ENCODE measurements around the gene SSMEM1.
"Not testable (repeated sequence)": the region's sequence is repeated elsewhere in the genome, so short reads cannot be mapped to it uniquely, and the experiment has no call there.

The SSMEM1 gene, protein sequence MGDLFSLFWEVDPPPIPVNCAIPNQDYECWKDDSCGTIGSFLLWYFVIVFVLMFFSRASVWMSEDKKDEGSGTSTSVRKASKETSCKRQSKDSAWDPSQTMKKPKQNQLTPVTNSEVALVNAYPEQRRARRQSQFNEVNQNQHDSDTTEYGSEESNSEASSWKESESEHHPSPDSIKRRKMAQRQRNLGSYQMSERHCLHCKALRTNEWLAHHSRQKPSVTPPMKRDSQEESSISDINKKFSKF

DNA sequence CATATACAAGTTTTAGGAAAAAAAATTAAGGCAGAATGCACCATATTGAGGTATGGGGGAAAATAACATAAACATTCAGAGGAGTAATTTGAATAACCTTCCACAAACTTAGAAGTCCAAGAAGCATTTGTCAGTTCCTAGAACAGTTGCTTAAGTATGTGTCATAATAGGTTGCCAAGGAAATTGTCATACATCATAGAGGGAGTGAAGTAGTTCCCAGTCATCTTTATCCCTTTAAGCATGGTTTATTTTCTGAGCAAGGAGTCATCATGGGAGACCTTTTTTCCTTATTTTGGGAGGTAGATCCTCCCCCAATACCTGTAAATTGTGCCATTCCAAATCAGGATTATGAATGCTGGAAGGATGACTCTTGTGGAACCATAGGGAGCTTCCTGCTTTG lies at the start of gene SSMEM1:
TSS of gene SSMEM1 (plus strand) at position 219 of the 400 bp plus-strand sequence. CDS start at position 270, 51 bp downstream.
- DNase-seq, result no peak

DNA sequence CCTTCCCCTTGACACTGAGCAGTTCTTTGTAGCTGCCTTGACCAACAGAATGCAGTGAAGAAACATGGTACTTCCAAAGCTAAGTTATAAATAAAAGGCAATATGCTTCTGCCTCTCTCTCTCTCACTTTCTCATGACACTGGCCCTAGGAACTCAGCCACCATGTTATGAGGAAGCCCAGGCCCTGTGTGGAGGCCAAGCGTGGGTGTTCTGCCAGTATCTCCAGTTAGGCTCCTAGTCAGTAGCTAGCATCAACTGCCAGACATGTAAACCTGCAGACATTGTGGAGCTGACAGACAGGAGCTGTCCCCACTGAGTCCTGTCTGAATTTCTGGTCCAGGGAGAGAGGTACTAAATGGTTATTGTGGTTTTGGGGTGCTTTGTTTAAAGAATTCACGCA lies 47.6 kb upstream of the SSMEM1 start:
- DNase-seq, result no peak

DNA sequence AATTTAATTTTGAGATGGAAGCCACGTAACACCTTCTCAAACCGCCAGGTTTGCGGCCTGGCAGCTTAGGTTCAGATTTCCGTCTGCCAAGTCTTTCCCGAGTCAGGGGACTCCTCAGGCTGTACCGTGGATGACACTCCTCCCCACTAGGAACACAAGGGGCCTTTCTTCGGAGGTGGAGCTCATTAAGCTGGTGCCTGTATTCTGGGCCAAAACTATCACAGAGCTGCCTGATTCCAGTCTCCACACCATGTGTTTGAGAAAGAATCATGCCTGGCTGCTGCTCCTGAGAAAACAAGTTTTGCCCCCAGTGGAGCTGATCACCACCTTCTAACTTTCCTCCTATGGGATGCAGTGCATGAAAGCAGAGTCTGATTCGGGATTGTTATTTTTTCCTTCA lies 47.2 kb upstream of the SSMEM1 start:
- DNase-seq, result no peak

DNA sequence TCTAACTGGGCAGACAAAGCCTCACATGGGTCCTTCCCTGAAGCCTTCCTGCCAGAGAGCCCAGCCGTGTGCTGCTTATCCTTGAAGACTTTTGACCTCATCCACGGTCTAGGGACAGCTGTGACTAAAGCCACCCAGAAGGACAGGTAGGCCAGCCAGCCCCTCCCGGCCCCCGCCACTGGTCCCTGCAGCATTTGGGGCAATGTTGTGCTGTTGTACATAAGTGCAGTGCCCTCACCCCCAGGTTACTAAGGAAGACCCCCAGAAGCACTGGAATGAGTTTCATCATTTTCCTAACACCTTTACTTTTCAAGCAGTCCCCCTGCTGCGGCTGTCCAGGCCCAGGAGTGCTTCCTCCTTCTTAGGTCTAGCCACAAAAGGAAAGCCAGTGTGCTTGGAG lies 45.5 kb upstream of the SSMEM1 start:
- DNase-seq, result no peak

DNA sequence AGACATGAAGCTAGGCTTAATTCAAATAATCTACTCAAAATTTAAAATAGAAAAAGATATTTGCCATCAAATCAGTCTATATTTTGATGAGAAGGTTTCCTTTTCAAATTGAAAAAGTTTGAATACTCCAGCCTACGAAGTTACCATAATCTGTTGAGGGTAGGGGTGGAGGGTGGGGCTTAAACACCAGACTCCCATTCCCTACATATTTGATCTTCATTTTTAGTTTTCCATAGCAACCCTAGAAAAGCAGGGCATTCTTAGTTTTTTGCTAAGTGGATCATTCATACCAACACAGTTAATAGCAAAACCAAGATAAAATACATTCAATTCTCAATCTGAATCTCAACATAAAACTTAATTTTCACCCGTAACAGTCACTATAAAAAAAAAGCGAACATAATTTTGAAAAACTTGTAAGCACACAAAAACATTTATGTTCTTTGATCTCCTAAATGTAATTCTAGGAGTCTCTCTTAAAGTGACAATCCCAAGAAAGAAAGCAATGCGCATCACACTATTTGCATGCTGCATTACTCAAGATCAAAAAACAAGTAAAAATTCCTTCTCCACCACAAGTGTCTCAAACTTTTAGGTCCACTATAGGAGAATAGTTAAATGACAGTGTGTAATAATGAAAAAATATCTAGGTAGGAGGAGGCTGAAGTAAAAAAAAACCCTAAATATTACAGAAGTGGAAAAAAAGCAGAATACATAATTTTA lies 33.3 kb upstream of the SSMEM1 start:
- DNase-seq, result no peak

DNA sequence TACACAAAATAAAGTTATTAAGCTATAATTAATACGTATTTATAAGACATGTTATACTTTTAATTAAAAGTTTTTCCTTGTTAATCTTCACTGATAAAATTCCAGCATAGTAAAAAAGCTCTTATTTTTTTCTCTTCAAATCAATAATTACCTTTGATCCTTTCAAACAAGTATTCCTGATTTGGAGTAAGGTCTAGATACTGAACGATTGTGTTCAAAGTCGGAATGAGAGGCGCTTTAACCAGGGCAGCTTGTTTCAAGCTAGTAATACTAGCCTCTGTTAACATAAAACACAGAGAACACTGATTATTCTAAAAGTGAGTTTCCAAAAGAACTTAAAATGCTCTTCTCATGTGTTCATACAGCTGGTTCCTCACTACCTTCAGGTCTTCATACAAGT lies 29.4 kb upstream of the SSMEM1 start:
- DNase-seq, result no peak

DNA sequence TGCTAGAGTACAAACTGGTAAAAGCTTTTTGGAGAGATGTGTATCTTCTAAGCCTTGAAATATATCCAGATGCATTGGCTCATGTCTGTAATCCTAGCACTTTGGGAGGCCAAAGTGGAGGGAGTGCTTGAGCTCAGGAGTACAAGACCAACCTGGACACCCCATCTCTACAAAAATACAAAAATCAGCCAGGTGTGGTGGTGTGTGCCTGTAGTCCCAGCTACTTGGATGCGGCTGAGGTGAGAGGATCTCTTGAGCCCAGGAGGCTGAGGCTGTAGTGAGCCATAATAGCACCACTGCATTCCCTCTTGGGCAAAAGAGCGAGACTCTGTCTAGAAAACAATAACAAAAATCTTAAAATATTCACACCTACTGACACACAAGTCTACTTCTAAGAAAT lies 28.0 kb upstream of the SSMEM1 start:
- no peak for DNase-seq

DNA sequence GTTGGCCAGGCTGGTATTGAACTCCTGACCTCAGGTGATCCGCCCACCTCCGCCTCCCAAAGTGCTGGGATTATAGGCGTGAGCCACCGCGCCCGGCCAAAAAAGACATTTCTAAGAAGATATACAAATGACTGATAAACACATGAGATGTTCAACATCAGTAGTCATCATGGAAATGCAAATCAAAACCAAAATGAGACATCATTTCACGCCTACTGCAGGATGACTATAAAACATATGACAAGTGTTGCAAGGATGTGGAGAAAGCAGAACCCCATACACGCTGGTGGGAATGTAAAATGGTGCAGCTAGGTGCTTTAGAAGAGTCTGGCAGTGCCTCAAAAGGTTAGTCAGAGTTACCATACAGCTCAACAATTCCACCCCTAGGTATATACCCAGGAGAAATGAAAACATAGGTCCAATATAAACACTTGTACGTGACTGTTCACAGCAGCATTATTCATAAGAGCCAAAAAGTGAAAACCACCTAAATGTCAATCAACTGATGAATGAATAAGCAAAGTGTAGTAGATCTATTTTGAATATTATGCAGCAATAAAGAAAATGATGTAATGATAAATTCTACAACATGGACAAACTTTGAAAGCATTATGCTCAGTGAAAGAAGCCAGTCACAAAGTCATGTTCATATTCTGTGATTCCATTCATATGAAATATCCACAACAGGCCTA lies 26.9 kb upstream of the SSMEM1 start:
- no peak for DNase-seq

DNA sequence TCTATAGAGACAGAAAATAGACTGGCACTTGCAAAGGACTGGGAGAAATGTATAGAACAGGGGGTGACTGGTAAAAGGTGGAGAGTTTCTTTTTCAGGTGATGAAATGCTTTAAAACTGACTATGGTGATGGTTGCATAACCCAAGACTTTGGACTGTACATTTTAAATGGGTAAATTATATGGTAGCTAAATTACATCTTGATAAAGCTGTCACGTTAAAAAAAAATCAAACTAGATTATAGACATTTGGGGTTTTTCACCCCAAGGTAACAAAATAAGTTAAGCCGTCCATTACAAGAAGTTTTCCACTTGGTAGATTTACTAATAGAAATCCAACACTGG lies 26.4 kb upstream of the SSMEM1 start:
- no peak for DNase-seq

DNA sequence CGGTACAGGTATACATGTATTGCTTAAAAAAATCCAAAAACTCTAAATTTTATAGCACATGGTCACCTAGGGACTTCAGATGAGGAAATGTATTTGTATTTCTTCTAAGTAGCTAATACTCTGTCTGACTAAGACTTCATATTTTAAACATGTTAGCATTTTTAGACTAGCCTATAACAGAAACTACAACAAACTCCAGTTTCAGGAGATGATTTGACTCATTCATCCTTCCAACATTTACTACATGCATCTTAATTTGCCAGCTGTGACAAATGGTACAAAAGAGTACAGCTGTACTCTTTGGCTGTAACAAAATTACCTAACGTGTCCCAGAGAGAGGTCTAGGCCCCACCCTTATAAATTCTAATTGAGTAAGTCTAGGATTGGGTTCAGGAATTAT lies 24.7 kb upstream of the SSMEM1 start:
- no peak for DNase-seq

DNA sequence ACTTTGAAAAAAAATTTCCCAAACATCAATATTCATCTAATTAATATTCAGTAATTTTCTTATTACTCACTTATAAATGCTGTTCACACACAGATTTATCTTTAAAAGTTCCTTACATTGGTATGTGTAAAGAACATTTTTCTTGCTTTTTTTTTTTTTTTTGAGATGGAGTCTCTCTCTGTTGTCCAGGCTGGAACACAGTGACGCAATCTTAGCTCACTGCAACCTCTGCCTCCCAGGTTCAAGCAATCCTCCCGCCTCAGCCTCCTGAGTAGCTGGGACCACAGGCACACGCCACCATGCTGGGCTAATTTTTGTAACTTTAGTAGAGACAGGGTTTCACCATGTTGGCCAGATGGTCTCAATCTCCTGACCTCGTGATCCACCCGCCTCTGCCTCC lies 23.3 kb upstream of the SSMEM1 start:
- DNase-seq, result not testable (repeated sequence)

DNA sequence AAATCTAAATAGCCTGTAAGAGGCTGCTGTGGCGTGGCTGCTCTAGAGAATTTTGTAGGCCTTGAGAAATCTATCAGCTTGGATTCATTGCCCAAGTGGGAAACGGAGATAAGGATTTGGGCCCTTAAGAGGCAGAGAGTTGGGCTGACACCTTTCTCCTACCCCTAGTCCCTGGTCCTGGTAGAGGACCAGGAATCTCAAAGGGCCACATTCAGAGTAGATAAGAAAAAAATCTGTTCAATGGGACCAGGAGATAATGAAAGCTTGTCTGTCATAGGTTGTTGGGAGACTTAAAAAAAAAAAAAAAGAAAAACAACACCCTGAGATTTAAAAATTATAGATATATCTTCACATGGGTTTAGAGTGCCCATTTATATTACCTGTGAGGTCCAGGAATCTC lies 20.3 kb upstream of the SSMEM1 start:
- no peak for DNase-seq

DNA sequence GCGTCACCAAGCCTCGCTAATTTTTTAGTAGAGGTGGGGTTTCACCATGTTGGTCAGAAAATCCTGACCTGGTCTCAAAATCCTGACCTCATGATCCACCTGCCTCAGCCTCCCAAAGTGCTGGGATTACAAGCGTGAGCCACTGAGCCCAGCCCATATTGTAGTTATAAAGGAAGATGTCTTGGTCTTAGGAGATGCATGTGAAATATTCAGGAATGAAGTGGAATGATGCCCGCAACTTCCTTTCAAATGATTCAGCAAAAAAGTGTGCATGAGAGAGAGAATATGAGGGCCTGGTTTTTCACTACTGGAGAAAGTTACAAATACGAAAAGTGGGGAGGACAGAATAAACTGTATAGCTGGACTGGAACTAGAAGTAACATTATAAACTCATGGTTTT lies 18.3 kb upstream of the SSMEM1 start:
- no peak for DNase-seq

DNA sequence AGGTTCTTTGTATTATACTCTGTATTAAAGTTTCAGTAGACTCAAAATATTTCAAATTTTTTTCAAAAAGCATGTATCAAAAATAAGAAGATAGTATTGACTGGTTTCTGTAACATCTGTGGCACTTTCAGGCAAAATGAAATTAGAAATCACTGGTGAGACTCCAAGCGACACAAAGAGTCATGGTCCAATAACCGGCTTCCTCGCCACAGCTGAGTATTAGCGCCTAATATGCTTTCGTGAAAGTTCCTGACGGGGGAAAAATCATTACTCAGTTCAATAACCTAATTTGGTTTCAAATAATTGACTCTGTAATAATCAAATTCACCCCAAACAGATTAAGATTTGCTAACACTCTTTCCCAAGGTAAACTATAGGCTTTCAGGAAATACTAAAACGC lies 15.9 kb upstream of the SSMEM1 start:
- DNase-seq, result no peak

DNA sequence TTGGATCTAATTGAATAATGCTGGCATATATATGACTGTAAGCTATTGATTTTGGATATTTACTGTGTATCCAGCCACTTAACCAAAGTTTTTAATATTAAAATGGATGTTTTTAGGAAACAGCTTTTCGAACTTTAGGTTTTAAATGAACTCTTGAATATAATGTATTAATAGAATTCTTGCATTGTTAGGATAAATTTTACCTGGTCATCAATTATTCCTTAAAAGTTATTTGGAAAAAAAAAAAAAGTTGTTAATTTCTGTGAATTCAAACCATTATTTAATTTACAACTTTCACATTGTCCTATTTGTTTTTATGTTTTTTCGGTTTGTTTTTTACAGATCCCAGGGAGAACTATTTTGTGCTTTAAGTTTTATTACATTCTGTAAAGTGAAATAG lies 12.3 kb upstream of the SSMEM1 start:
- DNase-seq, result no peak

DNA sequence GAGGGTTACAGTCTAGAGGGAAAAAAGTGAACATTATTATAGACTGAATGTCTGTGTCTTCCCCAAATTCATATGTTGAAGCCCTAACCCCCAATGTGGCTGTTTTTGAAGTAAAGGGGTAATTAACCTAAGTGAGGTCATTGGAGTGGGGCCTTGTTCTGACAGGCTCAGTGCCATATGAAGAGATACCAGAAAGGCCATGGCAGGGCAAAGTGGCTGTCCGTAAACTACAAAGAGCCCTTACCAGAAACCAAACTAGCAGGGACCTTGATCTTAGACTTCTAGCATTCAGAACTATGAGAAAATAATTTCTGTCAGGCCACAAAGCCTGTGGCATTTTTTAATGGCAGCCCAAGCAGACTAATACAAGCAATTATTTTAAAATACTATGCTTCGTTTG lies 11.2 kb upstream of the SSMEM1 start:
- no peak for DNase-seq

DNA sequence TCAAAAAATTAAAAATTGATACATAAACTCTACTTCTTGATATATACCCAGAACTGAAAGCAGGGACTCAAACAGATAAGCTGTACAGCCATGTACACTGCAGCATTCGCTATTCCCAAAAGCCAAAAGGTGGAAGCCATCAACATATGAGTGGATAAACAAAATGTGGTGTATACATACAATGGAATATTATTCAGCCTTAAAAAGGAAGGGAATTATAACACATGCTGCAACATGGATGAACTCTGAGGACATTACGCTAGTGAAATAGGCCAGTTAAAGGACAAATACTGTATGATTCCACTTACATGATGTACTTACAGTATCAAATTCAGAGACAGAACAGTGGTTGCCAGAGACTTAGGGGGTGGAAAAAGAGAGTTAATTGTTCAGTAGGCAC lies 10.6 kb upstream of the SSMEM1 start:
- no peak for DNase-seq

DNA sequence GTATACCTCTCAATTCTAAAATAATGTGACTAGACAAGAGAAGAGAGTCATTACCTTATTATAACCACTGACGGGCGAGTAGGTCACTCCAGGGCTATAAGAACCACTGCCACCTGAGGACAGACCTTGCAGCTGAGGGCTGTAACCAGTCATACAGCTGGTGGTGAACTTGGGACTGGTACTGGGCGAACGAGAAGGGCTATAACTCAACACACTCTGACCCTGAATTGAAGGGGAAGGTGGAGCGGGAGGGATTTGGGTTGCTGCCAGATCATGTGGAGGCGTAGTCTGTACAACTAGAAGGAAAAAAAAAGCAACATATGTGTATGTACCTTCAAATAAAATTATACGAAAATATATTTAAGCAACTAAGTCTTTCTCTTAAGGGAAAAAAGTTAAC lies 5.9 kb upstream of the SSMEM1 start:
- DNase-seq, result no peak

DNA sequence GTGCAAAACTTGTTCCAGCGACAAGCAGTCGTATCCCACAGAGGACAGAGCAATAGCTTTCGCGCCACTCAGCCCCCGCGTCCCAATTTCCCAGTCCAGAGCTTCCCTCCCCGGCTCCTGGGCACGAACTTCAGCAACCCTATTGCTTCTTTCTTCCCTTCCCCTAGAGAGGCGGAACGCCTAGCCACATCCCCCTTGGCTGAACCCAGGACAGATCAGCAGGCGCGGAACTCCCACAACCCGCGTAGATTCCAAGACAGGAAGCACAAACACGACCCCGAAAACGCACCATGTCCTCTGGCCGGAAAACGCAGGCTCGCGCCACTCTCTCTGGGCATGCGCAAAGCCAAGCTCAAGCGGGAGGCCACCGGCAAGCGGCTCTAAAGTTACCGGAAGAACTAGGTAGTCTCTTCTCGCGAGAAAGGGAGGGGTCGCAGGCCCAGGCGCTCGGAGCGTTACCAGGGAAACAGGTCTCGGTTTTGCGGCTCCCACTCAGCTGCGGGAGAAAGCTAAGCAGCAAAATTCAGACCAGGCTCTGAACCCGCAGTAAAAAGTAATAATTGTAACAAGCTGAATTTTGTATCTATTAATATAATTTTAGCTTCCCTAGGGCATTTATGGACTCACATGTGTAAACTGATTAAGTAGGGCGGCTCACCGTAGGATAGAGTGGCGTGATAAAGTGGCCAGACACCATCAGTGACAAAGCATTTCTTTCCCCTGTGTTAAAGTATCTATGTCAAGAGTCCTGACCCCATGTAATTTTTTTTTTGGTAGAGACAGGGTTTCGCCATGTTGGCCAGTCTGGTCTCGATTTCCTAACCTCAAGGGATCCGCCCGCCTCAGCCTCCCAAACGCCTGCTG lies 2.3 kb upstream of the SSMEM1 start, which contains the start of gene TMEM209:
TSS of gene TMEM209 (minus strand) at position 323 of the 864 bp plus-strand sequence. CDS start at position 292, 31 bp downstream.
- peak; percentile 96 for DNase-seq

DNA sequence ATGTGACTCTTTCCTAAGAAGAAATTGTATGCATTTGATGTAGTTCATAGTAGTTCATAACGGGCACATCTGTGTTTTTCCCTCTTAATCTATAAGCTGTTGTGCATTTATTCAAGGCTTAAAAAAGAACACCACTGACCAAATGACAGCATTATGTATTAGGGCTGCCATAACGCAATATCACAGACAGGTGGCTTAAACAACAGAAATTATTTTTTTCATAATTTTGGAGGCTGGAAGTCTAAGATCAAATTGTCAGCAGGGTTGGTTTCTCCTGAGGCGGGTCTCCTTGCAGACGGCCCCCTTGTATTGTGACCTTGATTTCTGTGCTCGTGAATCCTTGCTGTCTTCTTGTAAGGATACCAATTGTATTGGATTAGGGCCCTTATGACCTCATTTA lies 627 bp upstream of the SSMEM1 start:
- DNase-seq, result no peak

DNA sequence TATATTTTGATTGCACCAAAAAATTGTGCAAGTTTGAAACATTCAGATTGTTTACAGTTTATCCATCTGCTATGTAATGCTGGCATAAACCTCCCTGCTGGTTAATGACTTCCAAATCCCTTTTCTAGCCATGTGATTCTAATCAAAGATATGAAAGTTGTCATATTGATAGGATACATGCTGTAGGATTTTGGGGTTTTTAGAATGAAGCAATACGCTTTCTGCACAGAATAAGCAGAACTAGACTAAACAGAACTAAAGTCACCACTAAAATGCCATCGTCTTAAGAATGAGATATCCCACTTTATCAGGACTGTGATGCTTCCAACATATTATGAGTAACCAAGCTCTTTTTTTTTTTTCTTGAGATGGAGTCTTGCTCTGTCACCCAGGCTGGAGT lies 856 bp downstream of the SSMEM1 start:
- no peak for DNase-seq

DNA sequence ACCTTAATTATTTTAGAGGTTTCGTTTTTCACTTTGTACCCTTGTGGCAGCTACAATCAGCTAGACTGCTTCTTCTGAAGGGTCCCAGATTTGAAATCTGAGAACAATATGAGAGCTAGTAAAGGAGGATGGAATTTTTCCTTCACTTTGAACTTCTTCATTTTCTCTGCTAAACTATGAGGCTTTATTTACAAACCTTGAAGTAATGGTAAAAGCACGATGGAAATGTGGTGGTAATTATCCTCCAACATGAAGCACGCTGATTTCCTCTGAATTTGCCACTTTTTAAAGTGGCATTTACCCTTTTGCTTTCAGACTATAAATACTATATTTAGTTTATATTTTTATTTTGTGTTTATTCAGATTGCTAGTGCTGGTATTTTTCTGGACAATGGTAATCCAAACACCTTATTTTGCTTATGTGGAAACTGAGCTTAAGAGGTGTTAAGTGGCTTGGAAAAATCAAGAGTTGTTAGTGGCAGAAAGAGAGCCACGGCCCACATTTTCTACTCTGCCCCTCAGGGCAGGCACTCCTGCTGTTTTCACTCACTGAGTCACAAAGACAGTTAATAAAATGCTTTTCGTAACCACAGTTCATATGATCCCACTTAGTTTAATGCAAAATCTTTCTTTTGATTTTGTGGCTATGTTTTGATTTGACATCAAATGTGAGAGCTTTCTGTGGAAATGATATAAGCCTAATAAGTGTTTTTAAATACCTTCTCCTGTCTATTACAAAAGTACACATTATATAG lies 2.7 kb downstream of the SSMEM1 start:
- no peak for DNase-seq

DNA sequence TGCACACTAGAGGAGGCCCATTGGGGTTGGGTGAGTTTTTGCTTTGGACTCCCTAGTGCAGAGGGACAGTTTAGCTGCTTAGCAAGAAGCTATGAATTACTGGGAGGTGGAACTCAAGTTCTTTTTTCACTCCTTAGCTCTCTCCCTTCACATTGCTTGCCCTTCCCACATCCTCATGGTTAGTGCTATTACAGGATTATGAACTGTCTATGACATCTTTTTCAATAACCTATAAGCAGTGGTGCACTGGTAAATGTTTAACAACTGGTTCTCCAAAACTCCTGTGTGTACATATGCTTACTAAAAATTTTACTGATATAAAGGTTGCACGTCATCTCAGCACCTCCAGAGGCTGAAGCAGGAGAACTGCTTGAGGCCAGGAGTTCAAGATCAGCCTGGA lies 6.2 kb downstream of the SSMEM1 start:
- DNase-seq, result no peak
